Neural cell (in vitro differentiated cells): ENCODE measurements around the gene SLC38A9. TPM values are rescaled to one million over a fixed set of nuclear protein-coding genes. Genes with fewer than 3 reads are reported as not detected.

Experiments
- H2AFZ ChIP-seq: fragments of 200-600, 300-800 bp; sonication (generic), shearing (Covaris generic); 2 replicates; pipeline ENCODE4 v1.6.0; 2014; ENCODE audit warnings: low read depth, mild to moderate bottlenecking, antibody characterized with exemption, low read length, moderate library complexity
- H3F3A ChIP-seq: fragments of 200-600 bp; shearing (Covaris generic); 2 replicates; pipeline ENCODE4 v1.6.1; 2016; ENCODE audit warnings: mild to moderate bottlenecking, moderate library complexity, mixed read lengths, antibody characterized with exemption, low read length; ENCODE audit not compliant: insufficient read depth, poor library complexity, severe bottlenecking
- H3K27ac ChIP-seq: fragments of 200-600, 300-800 bp; sonication (generic), shearing (Covaris generic); 2 replicates; pipeline ENCODE4 v1.5.1; 2014; ENCODE audit warnings: mild to moderate bottlenecking, low read length, moderate library complexity
- H3K27me3 ChIP-seq: fragments of 300-800, 200-600 bp; sonication (generic), shearing (Covaris generic); 2 replicates; pipeline ENCODE4 v1.6.0; 2014; ENCODE audit warnings: mild to moderate bottlenecking, low read depth, low read length, moderate library complexity; ENCODE audit not compliant: insufficient read depth
- H3K36me3 ChIP-seq: fragments of 300-800, 200-600 bp; sonication (generic), shearing (Covaris generic); 2 replicates; pipeline ENCODE4 v1.5.1; 2014; ENCODE audit warnings: mild to moderate bottlenecking, antibody characterized with exemption, low read length, moderate library complexity; ENCODE audit not compliant: insufficient read depth
- H3K4me2 ChIP-seq: fragments of 300-800, 200-600 bp; sonication (generic), shearing (Covaris generic); 2 replicates; pipeline ENCODE4 v1.6.0; 2014; ENCODE audit warnings: mild to moderate bottlenecking, low read length
- H3K4me3 ChIP-seq: fragments of 300-800, 200-600 bp; sonication (generic), shearing (Covaris generic); 2 replicates; pipeline ENCODE4 v1.5.1; 2014; ENCODE audit warnings: mild to moderate bottlenecking, low read length, moderate library complexity
- H3K79me2 ChIP-seq: fragments of 200-600 bp; shearing (Covaris generic); replicated peaks from 2 replicates; pipeline ENCODE4 v1.6.0; 2014; ENCODE audit warnings: mild to moderate bottlenecking, low read length, moderate library complexity; ENCODE audit not compliant: insufficient read depth
- H3K9ac ChIP-seq: fragments of 300-800, 200-600 bp; sonication (generic), shearing (Covaris generic); 2 replicates; pipeline ENCODE4 v1.6.1; 2016; ENCODE audit warnings: mild to moderate bottlenecking, low read length, mixed read lengths
- H3K9me2 ChIP-seq: fragments of 200-600 bp; shearing (Covaris generic); 2 replicates; pipeline ENCODE4 v1.6.1; 2016; ENCODE audit warnings: mild to moderate bottlenecking, low read length, mixed read lengths; ENCODE audit not compliant: insufficient read depth
- H3K9me3 ChIP-seq: fragments of 200-600, 300-800 bp; sonication (generic), shearing (Covaris generic); 2 replicates; pipeline ENCODE4 v1.6.1; 2016; ENCODE audit warnings: mild to moderate bottlenecking, mixed run types, low read length, moderate library complexity, mixed read lengths
- H4K20me1 ChIP-seq: fragments of 200-600 bp; shearing (Covaris generic); 2 replicates; pipeline ENCODE4 v1.6.1; 2016; ENCODE audit warnings: mild to moderate bottlenecking, mixed run types; ENCODE audit not compliant: insufficient read depth
- EP300 ChIP-seq: fragments of 450-650 bp; conservative IDR thresholded peaks from 2 replicates; pipeline ENCODE4 v1.6.1; 2014; ENCODE audit warnings: antibody characterized with exemption, mild to moderate bottlenecking, moderate library complexity; ENCODE audit not compliant: poor library complexity, severe bottlenecking
- EZH2 ChIP-seq: fragments of 200-600, 300-800 bp; shearing (Covaris generic), sonication (generic); IDR thresholded peaks from 2 replicates; pipeline ENCODE4 v1.6.1; 2014; ENCODE audit warnings: antibody characterized with exemption, low read length, borderline replicate concordance, mild to moderate bottlenecking; ENCODE audit not compliant: insufficient read depth, poor library complexity, severe bottlenecking
- MXI1 ChIP-seq: fragments of 450-650 bp; conservative IDR thresholded peaks from 2 replicates; pipeline ENCODE4 v1.6.1; 2014; ENCODE audit warnings: antibody characterized with exemption, mild to moderate bottlenecking; ENCODE audit not compliant: poor library complexity, severe bottlenecking
- POLR2AphosphoS5 ChIP-seq: IDR thresholded peaks from 2 replicates; pipeline ENCODE4 v1.6.1; 2012
- RAD21 ChIP-seq: fragments of 450-650 bp; conservative IDR thresholded peaks from 2 replicates; pipeline ENCODE4 v1.6.1; 2014; ENCODE audit warnings: antibody characterized with exemption, mild to moderate bottlenecking, moderate library complexity
- SMC3 ChIP-seq: fragments of 450-650 bp; conservative IDR thresholded peaks from 2 replicates; pipeline ENCODE4 v1.6.1; 2014; ENCODE audit warnings: antibody characterized with exemption, mild to moderate bottlenecking, moderate library complexity; ENCODE audit not compliant: poor library complexity
- TAF1 ChIP-seq: IDR thresholded peaks from 2 replicates; pipeline ENCODE4 v1.6.1; 2012; ENCODE audit warnings: low read depth
- polyA plus RNA-seq: library from polyadenylated mRNA; depleted of rRNA; stranded (reverse); fragments of >200 nt; gene quantifications from 2 replicates; pipeline ENCODE4 v1.2.3, GENCODE V29; 2014
- TF ChIP-seq, protein P1 (sequence below): fragments of 450-650 bp; IDR thresholded peaks from 2 replicates; pipeline ENCODE4 v1.5.1; 2014; ENCODE audit warnings: antibody characterized with exemption, mild to moderate bottlenecking, moderate library complexity; ENCODE audit not compliant: poor library complexity, severe bottlenecking
- TF ChIP-seq, protein P2 (sequence below): IDR thresholded peaks from 2 replicates; pipeline ENCODE4 v1.6.1; 2012; ENCODE audit warnings: borderline replicate concordance

Gene SLC38A9
- polyA plus RNA-seq, 1 donor from 2014 or later: 44.5 TPM

GRCh38 chr5:55714339-55714738, 2.2 kb upstream of the SLC38A9 start:
- Histone ChIP-seq H3K9me2 (no peaks in the 10 kb centered on the region), H3K9me3 (no peaks in the 10 kb centered on the region), H3K27me3 (no peaks in the 10 kb centered on the region), H3K79me2 (peaks cover 5% of the 10 kb centered on the region), H3K4me2 (no peak overlapping the region), H4K20me1 (no peaks in the 10 kb centered on the region), H3F3A (no peaks in the 10 kb centered on the region), H3K4me3 (no peak overlapping the region), H3K9ac (no peak overlapping the region), H3K27ac (no peak overlapping the region), H2AFZ (no peak overlapping the region), H3K36me3 (no peaks in the 10 kb centered on the region)
- TF ChIP-seq, protein P1, sequence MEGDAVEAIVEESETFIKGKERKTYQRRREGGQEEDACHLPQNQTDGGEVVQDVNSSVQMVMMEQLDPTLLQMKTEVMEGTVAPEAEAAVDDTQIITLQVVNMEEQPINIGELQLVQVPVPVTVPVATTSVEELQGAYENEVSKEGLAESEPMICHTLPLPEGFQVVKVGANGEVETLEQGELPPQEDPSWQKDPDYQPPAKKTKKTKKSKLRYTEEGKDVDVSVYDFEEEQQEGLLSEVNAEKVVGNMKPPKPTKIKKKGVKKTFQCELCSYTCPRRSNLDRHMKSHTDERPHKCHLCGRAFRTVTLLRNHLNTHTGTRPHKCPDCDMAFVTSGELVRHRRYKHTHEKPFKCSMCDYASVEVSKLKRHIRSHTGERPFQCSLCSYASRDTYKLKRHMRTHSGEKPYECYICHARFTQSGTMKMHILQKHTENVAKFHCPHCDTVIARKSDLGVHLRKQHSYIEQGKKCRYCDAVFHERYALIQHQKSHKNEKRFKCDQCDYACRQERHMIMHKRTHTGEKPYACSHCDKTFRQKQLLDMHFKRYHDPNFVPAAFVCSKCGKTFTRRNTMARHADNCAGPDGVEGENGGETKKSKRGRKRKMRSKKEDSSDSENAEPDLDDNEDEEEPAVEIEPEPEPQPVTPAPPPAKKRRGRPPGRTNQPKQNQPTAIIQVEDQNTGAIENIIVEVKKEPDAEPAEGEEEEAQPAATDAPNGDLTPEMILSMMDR: no peak
- TF ChIP-seq TAF1 (no peak), EZH2 (no peak), POLR2AphosphoS5 (no peak), EP300 (no peak), MXI1 (no peak), RAD21 (no peak), SMC3 (no peak)
- TF ChIP-seq, protein P2, sequence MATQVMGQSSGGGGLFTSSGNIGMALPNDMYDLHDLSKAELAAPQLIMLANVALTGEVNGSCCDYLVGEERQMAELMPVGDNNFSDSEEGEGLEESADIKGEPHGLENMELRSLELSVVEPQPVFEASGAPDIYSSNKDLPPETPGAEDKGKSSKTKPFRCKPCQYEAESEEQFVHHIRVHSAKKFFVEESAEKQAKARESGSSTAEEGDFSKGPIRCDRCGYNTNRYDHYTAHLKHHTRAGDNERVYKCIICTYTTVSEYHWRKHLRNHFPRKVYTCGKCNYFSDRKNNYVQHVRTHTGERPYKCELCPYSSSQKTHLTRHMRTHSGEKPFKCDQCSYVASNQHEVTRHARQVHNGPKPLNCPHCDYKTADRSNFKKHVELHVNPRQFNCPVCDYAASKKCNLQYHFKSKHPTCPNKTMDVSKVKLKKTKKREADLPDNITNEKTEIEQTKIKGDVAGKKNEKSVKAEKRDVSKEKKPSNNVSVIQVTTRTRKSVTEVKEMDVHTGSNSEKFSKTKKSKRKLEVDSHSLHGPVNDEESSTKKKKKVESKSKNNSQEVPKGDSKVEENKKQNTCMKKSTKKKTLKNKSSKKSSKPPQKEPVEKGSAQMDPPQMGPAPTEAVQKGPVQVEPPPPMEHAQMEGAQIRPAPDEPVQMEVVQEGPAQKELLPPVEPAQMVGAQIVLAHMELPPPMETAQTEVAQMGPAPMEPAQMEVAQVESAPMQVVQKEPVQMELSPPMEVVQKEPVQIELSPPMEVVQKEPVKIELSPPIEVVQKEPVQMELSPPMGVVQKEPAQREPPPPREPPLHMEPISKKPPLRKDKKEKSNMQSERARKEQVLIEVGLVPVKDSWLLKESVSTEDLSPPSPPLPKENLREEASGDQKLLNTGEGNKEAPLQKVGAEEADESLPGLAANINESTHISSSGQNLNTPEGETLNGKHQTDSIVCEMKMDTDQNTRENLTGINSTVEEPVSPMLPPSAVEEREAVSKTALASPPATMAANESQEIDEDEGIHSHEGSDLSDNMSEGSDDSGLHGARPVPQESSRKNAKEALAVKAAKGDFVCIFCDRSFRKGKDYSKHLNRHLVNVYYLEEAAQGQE: no peak

- H3K4me2 ChIP-seq: no peak overlapping the region
- no peaks in the 10 kb centered on the region for H3F3A ChIP-seq
- H3K36me3 ChIP-seq: no peaks in the 10 kb centered on the region
- H3K9me3 ChIP-seq: no peaks in the 10 kb centered on the region
- H3K27me3 ChIP-seq: no peaks in the 10 kb centered on the region
- H3K9me2 ChIP-seq: no peaks in the 10 kb centered on the region
- no peak overlapping the region for H3K4me3 ChIP-seq
- no peaks in the 10 kb centered on the region for H4K20me1 ChIP-seq
- H3K79me2 ChIP-seq: peaks cover 5% of the 10 kb centered on the region
- TF ChIP-seq, protein P2: no peak
- TF ChIP-seq RAD21 (no peak), EP300 (no peak), POLR2AphosphoS5 (no peak), TAF1 (no peak), EZH2 (no peak)
- TF ChIP-seq, protein P1: no peak
- no peak overlapping the region for H3K9ac ChIP-seq
- H3K27ac ChIP-seq: no peak overlapping the region
- no peak overlapping the region for H2AFZ ChIP-seq
Observed at GRCh38 chr5:55713871-55714270, 1.7 kb upstream of the SLC38A9 start.
